Adrenal gland (tissue), 5 donors: ENCODE data around the gene ABCA8.

Experiments
- POLR2A ChIP-seq, 2 donors: fragments of 450-650 bp; IDR thresholded peaks; one replicate each; pipeline ENCODE4 v1.6.1; 2017; ENCODE audit warnings: antibody characterized with exemption in 2 of 2, mild to moderate bottlenecking in 2 of 2, moderate library complexity in 1 of 2
- TF ChIP-seq, protein P1 (sequence below), 6 experiments: fragments of 450-650 bp in 4 of 6; fragments of 200-600 bp in 2 of 6; sonication (generic) in 1 of 6; IDR thresholded peaks; 1 replicate in 5 of 6; 2 replicates in 1 of 6; pipeline versions ENCODE4 v1.5.1 to v1.8.0; 2016 to 2021; ENCODE audit warnings: antibody characterized with exemption in 6 of 6, mild to moderate bottlenecking in 2 of 6, moderate library complexity in 1 of 6
- donor health status: DM: no; HTN: no; CAD: no.

DNA sequence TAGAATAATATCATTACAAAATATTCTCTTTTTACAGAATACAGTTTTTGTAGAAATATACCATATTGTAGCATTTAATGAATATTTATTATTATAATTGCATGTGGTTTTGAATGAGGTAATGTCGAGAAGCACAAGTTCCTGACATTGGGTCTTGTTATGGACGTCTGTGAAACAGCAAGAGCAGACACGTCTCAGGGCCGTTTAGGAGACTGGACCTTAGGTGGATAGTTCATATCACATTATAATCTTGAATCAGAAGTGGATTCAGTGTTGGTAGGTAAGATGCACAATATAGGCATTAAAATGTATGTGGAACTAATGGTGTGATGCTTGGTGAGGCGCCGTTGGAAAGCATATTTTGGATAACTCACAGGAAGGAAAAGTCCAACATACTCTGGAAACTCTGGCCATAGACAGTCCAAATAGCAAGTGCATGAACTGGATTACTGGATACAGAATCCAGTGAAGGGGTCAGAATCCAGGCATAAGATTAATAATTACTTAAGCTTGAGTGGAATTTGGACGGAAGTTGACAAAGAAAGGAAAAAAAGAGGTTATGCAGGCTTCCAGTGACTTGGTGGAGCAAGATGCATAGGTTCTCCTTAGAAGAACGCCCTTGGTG, 17.2 kb downstream of the ABCA8 start:
- TF ChIP-seq POLR2A (IDR thresholded peaks at IDR 0.05), result no peak
- TF ChIP-seq, protein P1, sequence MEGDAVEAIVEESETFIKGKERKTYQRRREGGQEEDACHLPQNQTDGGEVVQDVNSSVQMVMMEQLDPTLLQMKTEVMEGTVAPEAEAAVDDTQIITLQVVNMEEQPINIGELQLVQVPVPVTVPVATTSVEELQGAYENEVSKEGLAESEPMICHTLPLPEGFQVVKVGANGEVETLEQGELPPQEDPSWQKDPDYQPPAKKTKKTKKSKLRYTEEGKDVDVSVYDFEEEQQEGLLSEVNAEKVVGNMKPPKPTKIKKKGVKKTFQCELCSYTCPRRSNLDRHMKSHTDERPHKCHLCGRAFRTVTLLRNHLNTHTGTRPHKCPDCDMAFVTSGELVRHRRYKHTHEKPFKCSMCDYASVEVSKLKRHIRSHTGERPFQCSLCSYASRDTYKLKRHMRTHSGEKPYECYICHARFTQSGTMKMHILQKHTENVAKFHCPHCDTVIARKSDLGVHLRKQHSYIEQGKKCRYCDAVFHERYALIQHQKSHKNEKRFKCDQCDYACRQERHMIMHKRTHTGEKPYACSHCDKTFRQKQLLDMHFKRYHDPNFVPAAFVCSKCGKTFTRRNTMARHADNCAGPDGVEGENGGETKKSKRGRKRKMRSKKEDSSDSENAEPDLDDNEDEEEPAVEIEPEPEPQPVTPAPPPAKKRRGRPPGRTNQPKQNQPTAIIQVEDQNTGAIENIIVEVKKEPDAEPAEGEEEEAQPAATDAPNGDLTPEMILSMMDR (IDR thresholded peaks at IDR 0.05), result no peak
